HL-60 (cell line): ENCODE data around the gene FAM174A.

Source experiments
- CTCF ChIP-seq: IDR thresholded peaks from one replicate; pipeline ENCODE4 v1.5.1; 2011; ENCODE audit warnings: low read length, control low read depth, inconsistent platforms; ENCODE audit not compliant: insufficient read depth
- POLR2AphosphoS5 ChIP-seq: IDR thresholded peaks from 2 replicates; pipeline ENCODE4 v1.6.1; 2012; ENCODE audit warnings: low read depth

- no peak for TF ChIP-seq CTCF
- no peak for TF ChIP-seq POLR2AphosphoS5
Measured at GRCh38 chr5:100598446-100598845, 63.3 kb downstream of the FAM174A start.
